ENCODE data around the gene MMS22L. TPM values are rescaled to one million over a fixed set of nuclear protein-coding genes. Genes with fewer than 3 reads are reported as not detected.
"Not testable (repeated sequence)": the region's sequence is repeated elsewhere in the genome, so short reads cannot be mapped to it uniquely, and the experiment has no call there.

MMS22L gene
- polyA plus RNA-seq, 4 donors: 0.54 to 13.3 (median 2.6) TPM

DNA sequence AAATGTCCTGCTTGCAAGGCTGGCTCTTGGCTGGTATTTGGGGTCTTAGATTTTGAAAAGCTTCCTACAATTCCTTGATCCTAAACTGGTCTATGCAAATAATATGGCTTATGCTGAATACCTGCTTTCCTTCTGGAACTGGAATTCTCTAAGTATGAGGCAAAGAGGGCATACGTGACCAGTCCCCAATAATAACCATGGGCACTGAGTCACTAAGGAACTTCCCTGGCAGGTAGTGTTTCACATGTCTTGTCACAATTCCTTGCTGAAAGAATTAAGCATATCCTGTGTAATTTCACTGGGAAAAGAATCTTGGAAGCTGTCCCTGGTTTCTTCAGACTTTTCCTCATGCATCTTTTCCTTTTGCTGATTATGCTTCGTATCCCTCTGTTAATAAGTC lies 106.5 kb downstream of the MMS22L start:
- H3K4me1 ChIP-seq (ENCODE audit: control insufficient read depth in 3 of 3, insufficient read depth in 2 of 3, low read depth in 1 of 3, low read length in 2 of 3): no peaks in the 10 kb centered on the region
- no peak overlapping the region for H3K27ac ChIP-seq (ENCODE audit: low read depth in 1 of 3, low read length in 2 of 3)
- H3K36me3 ChIP-seq (ENCODE audit: control insufficient read depth in 3 of 3, insufficient read depth in 2 of 3, low read depth in 1 of 3, low read length in 3 of 3): peaks cover 0 to 1% (median 0%) of the 10 kb centered on the region in 3 donors
- no peak overlapping the region for H3K4me3 ChIP-seq (ENCODE audit: low read depth in 1 of 3, low read length in 3 of 3)
- no peaks in the 10 kb centered on the region for H3K9me3 ChIP-seq (ENCODE audit: control insufficient read depth in 2 of 2, insufficient read depth in 1 of 2, low read depth in 1 of 2, low read length in 1 of 2)
- WGBS, 3 donors: 88 to 98% (median 93%) methylated on average over 2 of the region's 2 CpGs
- no peak for DNase-seq
- FAIRE-seq: no peak
- H3K27me3 ChIP-seq (ENCODE audit: control insufficient read depth in 3 of 3, insufficient read depth in 3 of 3, low read length in 3 of 3): no peaks in the 10 kb centered on the region

DNA sequence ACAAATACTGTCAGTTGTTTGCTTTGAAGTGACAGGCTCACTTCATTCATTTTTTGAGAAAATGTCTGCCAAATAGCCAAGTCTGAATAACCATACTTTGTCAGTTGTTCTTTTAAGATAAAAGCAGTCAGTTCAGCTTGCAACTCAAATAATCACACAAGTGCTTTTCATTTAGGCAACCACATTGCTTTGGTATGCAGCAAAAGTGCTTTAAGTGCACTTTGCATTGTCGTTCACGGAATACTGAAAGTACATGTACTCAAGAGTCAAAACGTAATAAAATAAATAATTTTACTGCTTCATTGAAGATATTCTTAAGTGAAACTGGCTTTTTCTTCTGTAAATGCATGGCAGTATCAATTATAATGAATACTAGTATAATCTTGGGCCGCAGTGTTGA lies 107.2 kb downstream of the MMS22L start:
- FAIRE-seq: no peak
- WGBS, 3 donors: 92 to 94% (median 92%) methylated on average over 4 of the region's 4 CpGs
- Histone ChIP-seq H3K4me1 (ENCODE audit: control insufficient read depth in 3 of 3, insufficient read depth in 2 of 3, low read depth in 1 of 3, low read length in 2 of 3) (no peaks in the 10 kb centered on the region), H3K4me3 (ENCODE audit: low read depth in 1 of 3, low read length in 3 of 3) (no peak overlapping the region), H3K27me3 (ENCODE audit: control insufficient read depth in 3 of 3, insufficient read depth in 3 of 3, low read length in 3 of 3) (no peaks in the 10 kb centered on the region), H3K36me3 (ENCODE audit: control insufficient read depth in 3 of 3, insufficient read depth in 2 of 3, low read depth in 1 of 3, low read length in 3 of 3) (peaks cover 0 to 1% (median 0%) of the 10 kb centered on the region in 3 donors), H3K27ac (ENCODE audit: low read depth in 1 of 3, low read length in 2 of 3) (no peak overlapping the region), H3K9me3 (ENCODE audit: control insufficient read depth in 2 of 2, insufficient read depth in 1 of 2, low read depth in 1 of 2, low read length in 1 of 2) (no peaks in the 10 kb centered on the region)
- DNase-seq: no peak

- H3K27me3 ChIP-seq (ENCODE audit: control insufficient read depth in 3 of 3, insufficient read depth in 3 of 3, low read length in 3 of 3): no peaks in the 10 kb centered on the region
- WGBS, 3 donors: 94 to 100% (median 100%) methylated on average over 2 of the region's 2 CpGs
- FAIRE-seq (no peak), DNase-seq (no peak)
- H3K36me3 ChIP-seq (ENCODE audit: control insufficient read depth in 3 of 3, insufficient read depth in 2 of 3, low read depth in 1 of 3, low read length in 3 of 3): peaks cover 0 to 1% (median 0%) of the 10 kb centered on the region in 3 donors
- H3K4me3 ChIP-seq (ENCODE audit: low read depth in 1 of 3, low read length in 3 of 3): no peak overlapping the region
- H3K4me1 ChIP-seq (ENCODE audit: control insufficient read depth in 3 of 3, insufficient read depth in 2 of 3, low read depth in 1 of 3, low read length in 2 of 3): no peaks in the 10 kb centered on the region
- H3K27ac ChIP-seq (ENCODE audit: low read depth in 1 of 3, low read length in 2 of 3): no peak overlapping the region
- H3K9me3 ChIP-seq (ENCODE audit: control insufficient read depth in 2 of 2, insufficient read depth in 1 of 2, low read depth in 1 of 2, low read length in 1 of 2): no peaks in the 10 kb centered on the region
These were observed 108.5 kb downstream of the MMS22L start for GRCh38 chr6:97174471-97174870.

DNA sequence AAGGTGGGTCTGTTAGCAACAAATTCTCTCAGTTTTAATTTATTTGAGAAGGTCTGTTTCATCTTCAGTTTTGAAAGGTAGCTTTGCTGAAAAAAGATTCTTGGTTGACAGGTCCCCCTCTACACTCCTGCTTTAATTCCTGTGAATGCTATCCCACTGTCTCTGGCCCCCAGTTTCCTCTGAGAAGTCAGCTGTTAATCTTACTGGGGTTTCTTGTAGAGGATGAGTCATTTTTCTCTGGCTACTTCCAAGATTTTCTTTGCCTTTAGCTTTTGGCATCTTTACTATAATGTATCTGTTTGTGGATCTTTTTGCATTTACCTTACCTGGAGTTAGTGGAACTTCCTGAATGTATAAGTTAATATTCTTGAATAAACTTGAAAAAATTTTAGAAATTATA lies 122.7 kb downstream of the MMS22L start:
- Histone ChIP-seq H3K27ac (ENCODE audit: low read depth in 1 of 3, low read length in 2 of 3) (no peak overlapping the region), H3K9me3 (ENCODE audit: control insufficient read depth in 2 of 2, insufficient read depth in 1 of 2, low read depth in 1 of 2, low read length in 1 of 2) (peaks cover 0 to 10% of the 10 kb centered on the region in 2 donors), H3K36me3 (ENCODE audit: control insufficient read depth in 3 of 3, insufficient read depth in 2 of 3, low read depth in 1 of 3, low read length in 3 of 3) (peaks cover 0 to 4% (median 3%) of the 10 kb centered on the region in 3 donors), H3K4me1 (ENCODE audit: control insufficient read depth in 3 of 3, insufficient read depth in 2 of 3, low read depth in 1 of 3, low read length in 2 of 3) (no peaks in the 10 kb centered on the region), H3K27me3 (ENCODE audit: control insufficient read depth in 3 of 3, insufficient read depth in 3 of 3, low read length in 3 of 3) (no peaks in the 10 kb centered on the region), H3K4me3 (ENCODE audit: low read depth in 1 of 3, low read length in 3 of 3) (no peak overlapping the region)
- no peak for FAIRE-seq
- DNase-seq: no peak

DNA sequence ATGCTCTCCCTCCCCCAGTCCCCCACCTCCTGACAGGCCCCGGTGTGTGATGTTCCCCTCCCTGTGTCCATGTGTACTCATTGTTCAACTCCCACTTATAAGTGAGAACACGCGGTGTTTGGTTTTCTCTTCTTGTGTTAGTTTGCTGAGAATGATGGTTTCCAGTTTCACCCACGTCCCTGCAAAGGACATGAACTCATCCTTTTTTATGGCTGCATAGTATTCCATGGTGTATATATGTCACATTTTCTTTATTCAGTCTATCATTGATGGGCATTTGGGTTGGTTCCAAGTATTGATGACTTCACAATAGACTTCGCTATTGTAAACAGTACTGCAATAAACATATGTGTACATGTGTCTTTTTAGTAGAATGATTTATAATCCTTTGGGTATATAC lies 127.6 kb downstream of the MMS22L start:
- 96 to 99% (median 98%) methylated on average over 5 of the region's 5 CpGs for WGBS, 3 donors

GRCh38 chr6:97154015-97154414 lies 129.0 kb downstream of the MMS22L start:
- no peak overlapping the region for H3K4me3 ChIP-seq (ENCODE audit: low read depth in 1 of 3, low read length in 3 of 3)
- FAIRE-seq (no peak), DNase-seq (no peak)
- no peaks in the 10 kb centered on the region for H3K4me1 ChIP-seq (ENCODE audit: control insufficient read depth in 3 of 3, insufficient read depth in 2 of 3, low read depth in 1 of 3, low read length in 2 of 3)
- no peaks in the 10 kb centered on the region for H3K27me3 ChIP-seq (ENCODE audit: control insufficient read depth in 3 of 3, insufficient read depth in 3 of 3, low read length in 3 of 3)
- H3K9me3 ChIP-seq (ENCODE audit: control insufficient read depth in 2 of 2, insufficient read depth in 1 of 2, low read depth in 1 of 2, low read length in 1 of 2): peaks cover 0 to 2% of the 10 kb centered on the region in 2 donors
- WGBS, 3 donors: 92 to 98% (median 93%) methylated on average over 3 of the region's 3 CpGs
- H3K36me3 ChIP-seq (ENCODE audit: control insufficient read depth in 3 of 3, insufficient read depth in 2 of 3, low read depth in 1 of 3, low read length in 3 of 3): peaks cover 0 to 2% (median 0%) of the 10 kb centered on the region in 3 donors
- no peak overlapping the region for H3K27ac ChIP-seq (ENCODE audit: low read depth in 1 of 3, low read length in 2 of 3)

More for the DNA sequence above, 127.6 kb downstream of the MMS22L start:
- not testable (repeated sequence) for FAIRE-seq; H3K4me3 ChIP-seq (ENCODE audit: low read depth in 1 of 3, low read length in 3 of 3); H3K27ac ChIP-seq (ENCODE audit: low read depth in 1 of 3, low read length in 2 of 3); H3K27me3 ChIP-seq (ENCODE audit: control insufficient read depth in 3 of 3, insufficient read depth in 3 of 3, low read length in 3 of 3); H3K9me3 ChIP-seq (ENCODE audit: control insufficient read depth in 2 of 2, insufficient read depth in 1 of 2, low read depth in 1 of 2, low read length in 1 of 2); H3K4me1 ChIP-seq (ENCODE audit: control insufficient read depth in 3 of 3, insufficient read depth in 2 of 3, low read depth in 1 of 3, low read length in 2 of 3); DNase-seq; H3K36me3 ChIP-seq (ENCODE audit: control insufficient read depth in 3 of 3, insufficient read depth in 2 of 3, low read depth in 1 of 3, low read length in 3 of 3)

- Histone ChIP-seq H3K4me1 (ENCODE audit: control insufficient read depth in 3 of 3, insufficient read depth in 2 of 3, low read depth in 1 of 3, low read length in 2 of 3) (no peaks in the 10 kb centered on the region), H3K27me3 (ENCODE audit: control insufficient read depth in 3 of 3, insufficient read depth in 3 of 3, low read length in 3 of 3) (no peaks in the 10 kb centered on the region), H3K9me3 (ENCODE audit: control insufficient read depth in 2 of 2, insufficient read depth in 1 of 2, low read depth in 1 of 2, low read length in 1 of 2) (peaks cover 0 to 2% of the 10 kb centered on the region in 2 donors), H3K36me3 (ENCODE audit: control insufficient read depth in 3 of 3, insufficient read depth in 2 of 3, low read depth in 1 of 3, low read length in 3 of 3) (peaks cover 0 to 4% (median 2%) of the 10 kb centered on the region in 3 donors), H3K27ac (ENCODE audit: low read depth in 1 of 3, low read length in 2 of 3) (no peak overlapping the region), H3K4me3 (ENCODE audit: low read depth in 1 of 3, low read length in 3 of 3) (no peak overlapping the region)
- no peak for FAIRE-seq
- DNase-seq: no peak
These were observed 131.4 kb downstream of the MMS22L start for GRCh38 chr6:97151601-97152000.

GRCh38 chr6:97150932-97151331 lies 132.1 kb downstream of the MMS22L start:
- no peak overlapping the region for H3K27ac ChIP-seq (ENCODE audit: low read depth in 1 of 3, low read length in 2 of 3)
- no peak overlapping the region for H3K4me3 ChIP-seq (ENCODE audit: low read depth in 1 of 3, low read length in 3 of 3)
- DNase-seq (no peak), FAIRE-seq (no peak)
- H3K9me3 ChIP-seq (ENCODE audit: control insufficient read depth in 2 of 2, insufficient read depth in 1 of 2, low read depth in 1 of 2, low read length in 1 of 2): no peaks in the 10 kb centered on the region
- 95 to 98% (median 97%) methylated on average over 3 of the region's 3 CpGs for WGBS, 3 donors
- H3K4me1 ChIP-seq (ENCODE audit: control insufficient read depth in 3 of 3, insufficient read depth in 2 of 3, low read depth in 1 of 3, low read length in 2 of 3): no peaks in the 10 kb centered on the region
- no peaks in the 10 kb centered on the region for H3K27me3 ChIP-seq (ENCODE audit: control insufficient read depth in 3 of 3, insufficient read depth in 3 of 3, low read length in 3 of 3)
- H3K36me3 ChIP-seq (ENCODE audit: control insufficient read depth in 3 of 3, insufficient read depth in 2 of 3, low read depth in 1 of 3, low read length in 3 of 3): peaks cover 0 to 4% (median 2%) of the 10 kb centered on the region in 3 donors

GRCh38 chr6:97147421-97147820 lies 135.6 kb downstream of the MMS22L start:
- FAIRE-seq (no peak), DNase-seq (no peak)
- Histone ChIP-seq H3K36me3 (ENCODE audit: control insufficient read depth in 3 of 3, insufficient read depth in 2 of 3, low read depth in 1 of 3, low read length in 3 of 3) (peaks cover 0 to 4% (median 2%) of the 10 kb centered on the region in 3 donors), H3K4me1 (ENCODE audit: control insufficient read depth in 3 of 3, insufficient read depth in 2 of 3, low read depth in 1 of 3, low read length in 2 of 3) (no peaks in the 10 kb centered on the region), H3K27me3 (ENCODE audit: control insufficient read depth in 3 of 3, insufficient read depth in 3 of 3, low read length in 3 of 3) (no peaks in the 10 kb centered on the region), H3K9me3 (ENCODE audit: control insufficient read depth in 2 of 2, insufficient read depth in 1 of 2, low read depth in 1 of 2, low read length in 1 of 2) (no peaks in the 10 kb centered on the region), H3K4me3 (ENCODE audit: low read depth in 1 of 3, low read length in 3 of 3) (no peak overlapping the region), H3K27ac (ENCODE audit: low read depth in 1 of 3, low read length in 2 of 3) (no peak overlapping the region)
- WGBS, 3 donors: 96 to 97% (median 97%) methylated on average over 1 of the region's 1 CpG
